Measurements from ENCODE around the gene NCK1.

Gene NCK1

GRCh38 chr3:136990826-136991225 lies 128.8 kb downstream of the NCK1 start:
- no peak for FAIRE-seq

- FAIRE-seq = no peak
Measured at GRCh38 chr3:136992115-136992514, 130.1 kb downstream of the NCK1 start.

GRCh38 chr3:136994772-136995516 lies 132.9 kb downstream of the NCK1 start:
- FAIRE-seq = no peak

GRCh38 chr3:136995652-136996051 lies 133.6 kb downstream of the NCK1 start:
- FAIRE-seq = no peak
